HG03103 (cell line): ENCODE measurements around the gene RAB22A.
A peak's percentile ranks its signal among the peaks of the same experiment; 100 is the strongest.

Experiments
- ATAC-seq: cut with Tn5 transposase; IDR thresholded peaks from one replicate; pipeline ENCODE4 v1.9.1; 2021; ENCODE audit warnings: low read depth; ENCODE audit not compliant: unreplicated experiment

Gene RAB22A

GRCh38 chr20:58297394-58297793 is 12.1 kb upstream of the RAB22A start:
- ATAC-seq: no peak

- no peak for ATAC-seq
These were observed 9.2 kb upstream of the RAB22A start for GRCh38 chr20:58300321-58300720.

GRCh38 chr20:58303547-58303946 is 6.0 kb upstream of the RAB22A start:
- ATAC-seq: no peak

GRCh38 chr20:58305061-58305460 is 4.5 kb upstream of the RAB22A start:
- no peak for ATAC-seq

GRCh38 chr20:58306421-58307261 is 2.9 kb upstream of the RAB22A start:
- no peak for ATAC-seq

- ATAC-seq: no peak
These were observed 2.2 kb upstream of the RAB22A start for GRCh38 chr20:58307270-58307669.

- ATAC-seq: no peak
These were observed 1.2 kb upstream of the RAB22A start for GRCh38 chr20:58308290-58308679.

- ATAC-seq: peak; percentile 47
These were observed 611 bp upstream of the RAB22A start for GRCh38 chr20:58308680-58309527.

- ATAC-seq: no peak
These were observed 822 bp downstream of the RAB22A start for GRCh38 chr20:58310291-58310782.

GRCh38 chr20:58312836-58313235 is 3.3 kb downstream of the RAB22A start:
- ATAC-seq: no peak

GRCh38 chr20:58313396-58313795 is 3.9 kb downstream of the RAB22A start:
- no peak for ATAC-seq

GRCh38 chr20:58321205-58321604 is 11.7 kb downstream of the RAB22A start:
- ATAC-seq: no peak

- no peak for ATAC-seq
These were observed 12.6 kb downstream of the RAB22A start for GRCh38 chr20:58322083-58322482.

GRCh38 chr20:58325912-58326311 is 16.4 kb downstream of the RAB22A start:
- ATAC-seq: no peak

GRCh38 chr20:58327211-58327610 is 17.7 kb downstream of the RAB22A start:
- no peak for ATAC-seq

- no peak for ATAC-seq
These were observed 19.3 kb downstream of the RAB22A start for GRCh38 chr20:58328836-58329235.

- no peak for ATAC-seq
These were observed 20.2 kb downstream of the RAB22A start for GRCh38 chr20:58329711-58330110.

- ATAC-seq: no peak
These were observed 20.7 kb downstream of the RAB22A start for GRCh38 chr20:58330249-58330648.

- ATAC-seq: no peak
These were observed 21.2 kb downstream of the RAB22A start for GRCh38 chr20:58330687-58331086.

- ATAC-seq: no peak
These were observed 22.5 kb downstream of the RAB22A start for GRCh38 chr20:58331961-58332551.

- ATAC-seq: no peak
These were observed 30.2 kb downstream of the RAB22A start for GRCh38 chr20:58339741-58340140.
